GM18907 (cell line): ENCODE data around the gene BRME1.

ENCODE experiments used
- ATAC-seq: cut with Tn5 transposase; IDR thresholded peaks from one replicate; pipeline ENCODE4 v1.9.1; 2021; ENCODE audit warnings: mild to moderate bottlenecking, moderate library complexity; ENCODE audit not compliant: unreplicated experiment

Gene BRME1

DNA sequence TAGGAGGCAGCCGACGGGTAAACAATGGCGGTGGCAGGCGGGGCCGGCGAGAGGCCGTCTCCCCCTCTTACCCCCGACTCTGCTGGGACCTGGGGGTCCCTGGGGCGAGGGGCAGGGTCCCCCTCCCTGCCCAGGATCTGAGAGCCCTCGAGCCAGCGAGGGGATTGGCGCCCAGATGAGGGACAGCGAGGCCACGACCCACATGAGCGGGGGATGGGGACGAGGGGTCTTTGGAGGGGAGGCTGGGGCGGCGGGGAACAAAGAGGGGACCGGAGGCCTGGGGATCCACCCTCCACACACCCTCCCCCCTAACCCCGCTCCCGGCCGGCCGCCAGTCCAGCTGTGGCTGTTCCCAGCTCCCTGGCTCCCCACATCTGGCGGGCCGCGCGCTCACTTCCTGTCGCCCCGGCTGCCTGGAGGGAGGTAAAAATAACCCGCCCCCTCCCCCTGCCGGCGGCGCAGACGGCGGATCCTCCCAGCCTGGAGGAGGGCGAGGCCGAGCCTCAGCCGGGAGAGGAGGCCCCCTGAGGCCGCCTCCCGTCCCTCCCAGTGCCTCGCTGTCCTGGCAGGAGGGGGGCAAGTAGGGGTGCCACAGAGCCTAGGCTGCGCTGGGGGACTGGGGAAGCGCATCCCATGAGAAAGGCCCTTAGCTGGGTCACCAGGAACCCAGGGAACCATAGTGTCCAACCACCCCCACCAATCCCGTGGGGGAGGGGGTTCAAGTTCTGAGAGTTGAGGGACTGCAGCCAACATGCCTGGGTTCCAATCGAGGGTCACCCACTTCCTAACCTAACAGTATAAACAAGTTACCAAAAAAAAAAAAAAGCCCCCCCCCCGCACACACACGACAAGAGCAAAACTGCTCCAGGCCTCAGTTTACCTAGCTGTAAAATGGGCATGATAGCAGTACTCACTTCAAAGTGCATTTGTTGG is 58.2 kb downstream of the BRME1 start:
- ATAC-seq: peak; percentile 23

DNA sequence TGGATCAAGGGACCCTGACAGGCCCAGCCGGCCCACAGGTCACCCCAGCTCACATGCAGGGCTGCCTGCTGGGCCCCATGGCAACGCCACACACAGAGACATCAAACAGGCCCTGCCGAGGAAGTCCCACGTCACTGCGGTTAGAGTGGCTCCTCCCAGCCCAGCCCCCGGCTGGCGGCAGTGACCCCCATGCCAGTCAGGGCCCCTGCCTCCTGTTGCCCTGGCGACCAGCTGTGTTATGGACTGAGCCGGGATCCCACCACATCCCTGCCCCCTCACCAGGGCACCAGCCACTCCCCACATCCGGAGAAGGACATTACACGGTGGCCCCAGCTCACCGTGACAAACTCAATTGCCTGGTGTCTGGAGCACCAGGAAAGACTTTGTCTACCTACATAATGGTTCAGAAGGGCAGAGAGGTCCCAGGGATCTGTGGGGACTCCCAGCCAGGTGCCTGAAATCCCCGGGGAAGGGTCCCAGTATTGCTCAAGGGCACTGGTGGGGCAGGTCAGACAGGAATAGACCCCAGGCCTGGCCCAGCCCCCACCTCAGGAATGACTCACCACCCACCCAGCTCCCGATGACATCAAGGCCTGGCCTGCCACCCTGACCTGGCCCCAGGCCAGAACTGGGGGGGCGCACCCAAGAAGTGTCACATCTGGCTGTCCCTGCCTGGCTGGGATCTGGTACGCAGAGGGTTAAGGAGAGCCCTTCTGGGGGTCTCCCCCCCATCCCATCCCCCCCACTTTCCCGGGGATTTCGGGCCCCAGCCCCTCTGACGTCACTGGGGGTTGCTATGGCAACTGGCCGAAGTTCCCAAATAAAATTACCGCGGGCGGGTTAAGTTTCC is 59.1 kb downstream of the BRME1 start:
- ATAC-seq: peak; percentile 57

DNA sequence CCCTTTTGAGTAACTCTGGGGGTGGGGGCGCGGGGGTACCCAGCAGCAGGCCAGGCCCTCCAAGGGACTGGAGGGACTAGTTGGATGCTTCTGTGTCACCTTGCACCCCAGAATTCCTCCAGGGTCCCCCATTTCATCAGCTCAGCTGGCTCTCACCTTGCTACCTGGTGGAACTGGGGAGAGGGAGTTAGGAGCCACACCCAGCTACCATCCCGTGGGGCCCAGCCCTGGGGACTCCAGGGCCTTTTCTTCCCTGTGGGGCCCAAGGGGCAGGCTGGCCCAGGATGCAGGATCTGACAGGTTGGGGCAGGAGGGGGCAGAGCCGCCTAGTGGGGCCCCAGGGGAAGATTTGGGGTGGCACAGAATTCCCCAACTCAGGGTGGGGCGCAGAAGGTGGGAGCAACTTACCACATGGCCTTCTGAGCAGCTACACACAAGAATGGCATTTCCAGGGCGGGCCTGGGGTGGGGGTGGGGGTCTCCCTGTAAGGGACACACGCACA is 61.7 kb downstream of the BRME1 start:
- no peak for ATAC-seq

DNA sequence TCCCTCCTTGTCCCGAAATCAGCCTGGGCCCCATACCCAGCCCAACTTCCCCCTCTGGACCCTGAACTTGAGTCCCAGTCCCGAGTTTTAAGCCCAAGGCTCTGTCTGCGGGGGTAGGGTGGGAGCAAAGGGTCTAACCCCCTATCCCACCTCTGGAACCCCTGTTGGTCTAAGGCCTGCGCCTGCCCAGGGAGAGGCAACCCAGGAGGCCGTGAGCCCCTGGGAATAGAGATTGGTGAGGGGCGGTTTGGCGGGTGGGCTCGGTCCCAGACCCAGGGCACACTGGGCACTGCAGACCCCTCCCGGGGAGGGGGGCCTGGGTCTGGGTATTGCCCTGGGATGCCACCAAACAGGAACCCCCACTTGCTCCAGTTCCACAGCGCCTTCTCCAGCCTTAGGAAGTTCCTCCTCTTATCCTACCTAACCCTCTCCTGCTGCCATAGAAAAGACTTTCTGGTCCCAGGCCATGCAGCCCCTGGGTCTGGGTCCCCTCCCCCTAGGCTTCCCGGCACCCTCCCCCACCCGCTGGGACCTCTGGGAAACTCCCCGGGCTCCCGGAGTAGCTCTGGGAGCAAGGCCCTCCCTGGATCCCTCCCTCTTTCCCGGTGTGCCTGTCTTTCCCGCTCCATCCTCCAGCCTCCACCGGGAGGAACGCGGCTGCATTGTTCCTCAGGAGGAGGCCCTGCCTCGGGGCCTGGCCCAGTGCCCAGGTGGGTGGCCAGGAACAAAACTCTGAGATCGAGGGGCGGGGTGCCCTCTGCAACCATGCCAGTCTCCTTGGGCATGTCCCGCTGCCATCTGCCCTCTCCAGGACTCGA is 62.6 kb downstream of the BRME1 start:
- ATAC-seq: no peak

DNA sequence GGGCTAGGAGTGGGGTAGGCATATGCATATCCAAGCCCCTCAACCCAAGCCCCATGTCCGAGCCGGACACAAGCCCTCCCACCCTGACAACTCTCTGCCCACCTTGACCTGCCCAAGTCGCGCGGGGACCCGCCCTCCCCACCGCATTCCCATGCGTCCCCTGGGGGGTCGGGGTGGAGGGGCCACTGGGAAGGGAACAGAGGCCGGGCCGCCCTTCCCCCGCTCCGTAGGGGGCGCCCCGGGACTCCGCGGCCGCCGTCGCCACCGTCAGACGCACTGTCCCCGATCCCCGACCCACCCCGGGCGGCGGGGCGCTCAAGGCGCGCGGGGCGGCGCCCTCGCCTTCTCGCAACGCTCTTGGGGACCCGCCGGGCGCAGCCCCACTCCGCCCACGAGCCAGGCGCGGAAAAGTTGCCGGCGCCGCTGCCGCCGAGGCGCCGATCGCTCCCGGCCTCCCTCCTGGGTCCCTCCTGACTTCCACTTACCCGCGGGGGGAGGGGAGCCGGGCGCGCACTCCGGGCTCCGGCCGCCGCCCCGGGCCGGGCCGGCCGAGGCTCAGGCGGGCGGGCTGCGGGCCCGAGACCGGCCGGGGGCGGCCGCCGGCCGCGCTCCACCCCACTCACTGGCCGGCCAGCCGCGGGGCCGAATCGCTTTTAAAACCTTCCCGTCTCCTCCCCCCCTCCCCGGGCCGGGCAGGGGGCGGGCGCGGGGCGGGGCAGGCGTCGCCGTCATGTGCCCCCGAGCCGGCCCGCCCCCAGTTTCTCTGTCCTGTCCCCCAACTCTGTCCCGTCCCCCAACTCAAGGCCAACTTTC is 63.4 kb downstream of the BRME1 start:
- ATAC-seq: no peak

DNA sequence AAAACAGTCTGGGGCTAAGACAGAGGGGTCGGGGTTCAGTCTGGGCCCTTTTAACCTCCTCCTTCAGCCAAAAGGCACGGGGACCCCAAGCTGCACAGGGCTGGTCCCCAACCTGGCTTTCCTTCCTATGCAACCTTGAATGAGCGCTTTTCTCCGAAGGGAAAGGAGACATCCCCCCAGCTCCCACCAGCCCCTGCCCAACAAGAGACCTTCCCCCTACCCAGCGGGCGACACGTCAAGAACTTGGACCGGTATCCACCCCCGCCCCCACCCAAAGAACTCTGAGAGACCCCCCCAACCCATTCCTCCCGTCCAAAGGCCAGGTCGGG is 64.0 kb downstream of the BRME1 start:
- ATAC-seq: no peak

DNA sequence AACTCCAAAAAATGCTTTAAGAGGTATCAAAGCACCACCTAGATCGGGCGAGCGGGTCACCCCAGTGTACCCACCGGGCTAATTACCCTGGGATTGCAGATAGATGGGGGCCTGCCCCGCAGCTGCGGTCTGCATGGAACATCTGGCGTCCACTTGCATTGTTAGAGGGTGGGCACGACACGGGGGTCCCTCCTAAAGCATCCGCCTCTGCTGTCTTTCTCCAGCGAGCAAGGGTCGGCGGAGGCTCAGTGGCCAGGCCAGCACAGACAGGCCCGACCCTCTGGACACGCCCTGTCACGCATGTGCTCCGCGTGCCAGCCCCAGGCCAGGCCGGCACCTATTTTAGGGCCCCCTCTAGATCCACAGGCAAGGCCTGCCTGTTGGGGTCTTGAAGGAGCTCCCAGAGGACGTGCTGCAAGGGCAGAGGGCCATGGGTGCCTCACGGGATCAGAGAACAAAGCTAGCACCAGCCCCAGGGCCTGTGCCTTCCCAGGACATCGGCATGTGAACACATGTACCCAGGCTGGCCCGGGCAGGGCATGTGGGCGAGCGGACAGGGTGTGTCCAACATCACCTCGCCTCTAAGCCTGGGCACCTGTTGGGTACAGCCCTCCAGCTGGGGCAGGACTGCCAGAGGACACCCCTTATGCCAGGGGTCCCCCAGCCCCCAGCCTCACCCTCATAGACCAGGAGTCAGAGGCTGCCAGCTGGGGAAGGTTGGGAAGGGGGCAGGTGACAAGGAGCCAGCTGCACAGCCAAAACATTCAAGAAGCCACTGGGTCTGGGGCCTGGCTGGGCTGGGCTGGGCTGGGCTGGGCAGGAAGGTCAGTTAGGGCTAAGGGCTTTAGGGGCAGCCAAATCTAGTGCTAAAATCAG is 64.6 kb downstream of the BRME1 start:
- ATAC-seq: no peak

DNA sequence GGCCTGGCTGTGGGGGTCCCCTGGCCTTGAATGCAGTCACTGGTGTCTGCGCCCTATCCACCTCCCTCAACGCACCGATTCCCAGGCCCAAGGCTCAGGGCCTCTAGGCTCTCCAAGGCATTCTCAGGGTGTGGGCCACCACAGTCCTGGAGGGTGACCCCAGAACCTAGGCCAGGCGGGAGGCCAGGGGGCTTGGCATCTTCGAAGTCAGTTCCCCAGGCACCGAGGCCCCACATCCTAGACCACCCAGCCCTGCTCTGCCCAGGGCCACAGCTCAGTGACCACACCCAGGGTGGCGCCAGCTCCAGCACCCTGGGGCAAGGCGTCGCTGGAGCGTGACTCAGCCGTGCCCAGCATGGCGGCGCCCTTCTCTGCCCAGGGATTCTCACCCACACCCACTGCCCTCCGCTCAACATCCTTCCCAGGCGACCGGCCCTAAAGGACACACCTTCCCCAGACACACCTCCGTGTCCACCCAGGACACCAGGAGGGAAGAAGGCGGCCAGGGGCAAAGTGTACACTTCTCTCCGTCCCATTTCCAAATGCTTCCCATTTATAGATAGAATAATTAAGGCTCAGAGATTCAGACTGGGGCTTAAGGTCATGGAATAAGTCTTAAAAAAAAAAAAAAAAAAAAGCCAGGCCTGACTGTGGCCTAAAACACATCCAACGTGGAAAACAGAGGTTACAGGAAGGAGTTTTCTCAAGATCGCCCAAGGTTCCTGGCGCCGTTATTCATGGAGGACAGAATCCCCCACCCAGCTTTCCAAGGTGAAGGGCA is 65.4 kb downstream of the BRME1 start:
- no peak for ATAC-seq

DNA sequence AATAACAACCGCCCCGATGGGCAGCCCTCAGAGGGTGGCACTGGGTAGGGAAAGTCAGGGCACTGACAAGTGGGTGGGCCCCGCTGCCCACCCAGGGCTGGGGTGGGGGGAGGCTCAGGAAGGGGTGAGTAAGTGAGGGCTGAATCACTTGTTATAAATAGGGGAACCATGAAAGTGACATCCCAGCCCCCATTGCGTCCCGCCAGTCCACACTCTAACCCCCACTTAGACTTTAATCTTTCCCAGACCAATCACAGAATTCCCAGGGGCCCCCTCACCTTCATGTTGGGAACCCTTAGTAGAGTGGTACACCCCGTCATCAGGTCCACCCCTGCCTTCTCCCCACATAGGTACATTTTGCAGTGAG is 66.0 kb downstream of the BRME1 start:
- no peak for ATAC-seq

DNA sequence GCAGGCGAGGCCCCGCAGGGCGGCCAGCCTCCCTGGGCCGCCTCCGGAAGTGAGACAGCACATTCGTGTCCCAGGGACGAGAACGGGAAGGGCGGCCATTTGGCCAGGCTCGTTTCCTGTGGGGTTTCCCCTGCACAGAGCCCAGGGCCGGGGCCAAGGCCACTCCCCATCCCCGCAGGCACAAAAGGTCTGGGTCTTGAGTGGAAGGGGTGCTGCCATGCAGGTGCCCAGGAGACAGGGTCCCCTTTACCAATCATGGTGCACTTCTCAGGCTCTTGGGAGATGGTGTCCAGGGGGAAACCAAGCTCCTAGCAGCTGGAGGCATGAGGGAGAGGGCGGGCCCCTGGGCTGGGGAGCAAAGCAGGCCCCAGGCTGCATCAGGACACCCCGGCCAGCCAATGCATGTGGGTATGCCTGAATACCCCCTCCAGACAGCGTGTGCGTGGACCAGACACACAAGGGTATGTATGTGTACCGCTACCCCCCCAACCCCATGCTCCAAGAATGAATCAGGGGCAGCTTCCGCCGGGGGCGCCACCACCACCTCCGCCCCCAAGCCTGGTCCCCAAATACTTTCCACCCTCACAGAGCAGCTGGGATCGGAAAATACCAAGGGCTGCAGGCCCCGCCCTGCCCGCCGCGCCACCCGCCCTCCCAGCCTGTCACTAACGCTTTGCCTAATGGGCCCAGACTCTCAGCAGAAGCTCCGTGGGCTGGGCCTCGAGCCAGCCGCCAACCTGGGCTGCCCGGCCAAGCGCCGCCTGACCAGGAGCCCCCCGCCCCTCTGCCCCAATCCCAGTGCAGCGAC is 66.6 kb downstream of the BRME1 start:
- peak; percentile 44 for ATAC-seq

DNA sequence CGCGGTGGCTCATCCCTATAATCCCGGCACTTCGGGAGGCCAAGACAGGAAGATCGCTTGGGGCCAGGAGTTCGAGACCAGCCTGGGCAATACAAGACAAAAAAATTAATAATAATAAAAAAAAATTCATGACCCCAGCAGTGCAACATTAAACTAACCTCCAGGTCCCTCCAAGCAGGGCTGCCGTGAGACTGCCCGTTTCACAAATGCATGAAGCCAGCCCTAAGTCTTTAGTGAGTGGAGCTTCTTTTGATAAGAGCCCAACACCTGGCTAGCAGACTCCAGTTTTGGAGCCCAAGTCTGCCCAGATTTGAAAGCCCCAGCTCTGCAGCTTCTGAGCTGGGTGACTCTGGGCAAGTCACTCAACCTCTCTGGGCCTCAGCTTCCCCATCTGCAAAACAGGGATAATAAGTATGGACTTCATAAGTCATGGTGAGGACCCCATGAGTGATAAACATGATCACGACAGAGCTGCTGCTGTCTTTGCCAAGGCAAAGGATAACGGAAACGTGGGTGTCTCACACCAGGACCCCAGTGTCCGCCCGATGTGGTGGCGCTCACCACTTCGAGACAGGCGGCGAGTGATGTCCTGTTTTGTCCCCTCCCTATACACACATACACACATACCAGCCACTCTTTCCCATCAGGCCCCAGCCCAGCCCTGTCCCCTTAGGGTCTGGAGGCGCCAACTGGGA is 67.3 kb downstream of the BRME1 start:
- ATAC-seq: no peak

DNA sequence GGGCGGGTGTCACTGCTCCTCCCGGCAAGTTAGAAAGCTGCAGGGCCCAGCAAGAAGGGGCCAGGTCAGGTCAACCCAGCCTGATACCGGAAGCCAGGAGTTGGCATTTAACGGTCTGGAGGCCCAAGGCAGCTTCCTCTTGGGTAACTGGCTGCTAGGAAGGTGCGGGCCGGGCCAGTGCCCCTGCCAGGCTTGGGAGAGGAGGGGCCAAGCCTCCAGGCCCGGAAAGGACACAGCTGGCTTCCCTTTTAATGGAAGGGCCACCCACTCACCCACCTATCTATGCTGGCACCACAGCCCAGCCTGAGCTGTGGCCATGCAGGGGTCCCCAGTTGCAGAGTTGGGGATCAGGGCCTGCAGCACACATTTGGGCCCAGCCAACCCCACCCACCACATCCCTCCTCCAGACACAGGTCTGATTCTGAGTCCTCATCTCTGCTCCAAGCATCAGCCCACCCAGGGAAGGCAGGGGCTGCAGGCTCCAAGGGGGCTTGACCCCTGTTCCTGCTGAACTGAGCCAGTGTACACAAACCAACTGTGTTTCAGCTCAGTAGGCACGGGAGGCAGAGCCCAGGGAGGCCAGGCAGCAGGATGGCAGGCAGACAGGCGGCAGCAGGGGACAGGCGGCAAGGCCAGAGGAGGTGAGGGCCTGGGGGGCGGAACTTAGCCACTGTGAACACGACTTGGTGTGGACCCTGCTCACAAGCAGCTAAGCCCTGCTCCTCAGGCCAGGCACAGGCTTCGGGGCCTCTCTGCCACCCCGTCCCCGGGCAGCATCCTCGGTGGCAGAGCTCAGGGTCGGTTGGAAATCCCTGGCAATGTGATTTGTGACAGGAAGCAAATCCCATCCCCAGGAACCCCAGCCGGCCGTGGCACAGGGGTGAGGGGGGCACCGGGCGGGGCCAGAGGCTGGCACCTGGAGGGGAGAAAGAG is 69.9 kb downstream of the BRME1 start:
- no peak for ATAC-seq

DNA sequence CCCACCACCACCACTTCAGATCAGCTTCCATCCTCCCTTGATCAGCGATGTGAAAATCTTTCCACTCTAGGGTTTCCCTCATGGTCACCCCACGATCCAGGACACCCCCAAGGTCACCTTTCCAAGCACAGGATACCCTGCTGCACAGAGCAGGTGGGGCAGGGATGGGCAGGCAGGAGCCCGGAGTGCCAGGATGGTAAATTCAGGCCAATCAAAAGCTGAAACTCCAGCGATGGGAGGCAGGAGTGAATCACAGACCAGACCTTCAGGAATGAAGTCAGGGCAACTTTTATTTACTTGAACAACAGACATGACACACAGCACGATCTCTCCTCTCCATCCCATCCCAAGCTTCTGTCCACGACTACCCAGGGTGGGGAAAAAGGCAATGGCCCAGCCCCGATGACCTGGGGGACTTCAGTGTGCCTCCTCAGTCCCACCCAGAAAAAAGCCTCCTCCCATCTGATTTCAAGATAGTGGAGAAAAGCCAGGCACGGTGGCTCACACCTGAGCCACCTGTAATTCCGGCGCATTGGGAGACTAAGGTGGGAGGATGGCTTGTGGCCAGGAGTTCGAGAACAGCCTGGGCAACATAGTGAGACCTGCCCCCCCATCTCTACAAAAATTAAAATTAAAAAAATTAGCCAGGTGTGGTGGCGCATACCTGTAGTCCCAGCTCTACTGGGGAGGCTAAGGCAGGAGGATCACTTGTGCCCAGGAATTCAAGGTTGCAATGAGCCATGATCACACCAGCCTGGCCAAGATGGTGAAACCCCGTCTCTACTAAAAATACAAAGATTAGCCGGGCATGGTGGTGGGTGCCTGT is 71.5 kb downstream of the BRME1 start:
- no peak for ATAC-seq

DNA sequence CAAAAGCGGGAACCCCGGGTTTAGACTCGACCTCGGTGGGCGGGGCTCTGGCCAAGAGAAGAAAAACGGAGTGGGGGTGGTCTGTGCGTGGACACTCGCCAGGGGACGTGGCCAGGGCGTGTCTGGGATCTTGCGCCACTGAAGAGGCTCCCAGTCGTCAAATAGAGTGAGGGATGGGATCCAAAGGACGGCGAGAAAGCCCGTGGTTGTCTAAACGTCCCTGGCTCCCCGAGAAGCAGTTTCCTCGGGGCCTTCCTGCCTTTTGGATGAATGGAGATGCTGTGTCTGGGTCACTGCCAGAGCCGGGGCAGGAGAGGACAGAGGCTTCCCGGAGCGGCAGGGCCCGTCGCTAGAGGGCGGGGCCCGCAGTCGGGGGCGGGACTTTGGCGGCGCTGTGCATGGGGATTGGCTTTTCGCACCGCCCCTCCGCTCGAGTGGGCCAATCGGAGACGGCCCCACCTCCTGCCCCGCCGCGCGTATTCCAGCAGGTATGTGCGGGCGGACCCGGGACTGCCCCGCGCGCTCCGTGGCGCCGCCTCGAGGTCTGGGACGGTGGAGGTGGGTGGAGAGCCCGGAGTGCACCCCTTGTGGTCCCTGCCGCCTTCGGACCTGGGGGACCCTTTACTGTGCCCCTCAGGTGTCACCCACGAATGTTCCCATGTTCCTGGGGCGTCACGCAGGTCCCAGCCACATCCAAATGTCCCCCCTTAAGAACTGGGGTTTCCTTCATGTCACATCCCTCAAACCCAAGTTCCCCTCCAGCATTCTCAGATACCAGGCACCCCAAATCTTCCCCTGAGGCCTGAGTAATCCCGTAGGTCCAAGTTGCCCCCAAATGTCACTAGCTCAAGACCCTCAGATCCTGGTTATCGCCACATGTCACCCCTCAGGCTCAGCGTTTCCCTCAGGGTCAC is 72.3 kb downstream of the BRME1 start:
- peak; percentile 70 for ATAC-seq
